Measurements from ENCODE around the gene PRG3. TPM values are rescaled to one million over a fixed set of nuclear protein-coding genes. Genes with fewer than 3 reads are reported as not detected.

Gene PRG3
- total RNA-seq, 2 donors from 2014 or later = not detected

DNA sequence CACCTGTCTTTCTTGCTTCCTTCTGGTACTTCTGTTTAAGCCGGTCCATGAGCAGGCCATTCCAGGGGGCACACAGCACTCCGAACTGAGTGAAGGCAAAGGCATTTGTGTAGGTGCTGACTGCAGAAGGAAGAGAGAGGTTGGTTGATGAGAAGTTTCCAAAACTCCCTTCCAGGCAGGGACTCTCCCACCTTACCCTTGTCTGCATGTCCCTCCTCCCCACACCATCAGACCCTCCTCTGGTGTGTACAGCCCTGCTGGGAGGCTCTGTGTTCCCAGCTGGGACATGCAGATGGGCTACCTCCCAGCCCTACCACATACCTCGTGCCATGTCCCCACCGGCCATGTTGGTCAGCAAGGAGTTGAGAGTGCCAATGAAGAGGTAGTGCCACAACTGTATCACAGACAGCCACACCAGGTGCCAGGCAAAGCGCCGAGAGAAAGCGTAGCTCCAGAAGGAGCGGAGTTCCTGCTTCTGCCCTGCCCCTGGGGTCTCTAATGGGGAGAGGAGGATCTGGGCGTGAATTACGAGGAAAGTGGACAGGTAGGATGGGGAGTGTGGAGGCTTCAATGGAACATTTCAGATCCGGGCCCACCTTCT is 33.8 kb upstream of the PRG3 start:
- H3K4me3 ChIP-seq = no peak overlapping the region
- no peaks in the 10 kb centered on the region for H3K9me3 ChIP-seq
- H3K36me3 ChIP-seq = peaks cover 84% of the 10 kb centered on the region
- TF ChIP-seq, protein P1, sequence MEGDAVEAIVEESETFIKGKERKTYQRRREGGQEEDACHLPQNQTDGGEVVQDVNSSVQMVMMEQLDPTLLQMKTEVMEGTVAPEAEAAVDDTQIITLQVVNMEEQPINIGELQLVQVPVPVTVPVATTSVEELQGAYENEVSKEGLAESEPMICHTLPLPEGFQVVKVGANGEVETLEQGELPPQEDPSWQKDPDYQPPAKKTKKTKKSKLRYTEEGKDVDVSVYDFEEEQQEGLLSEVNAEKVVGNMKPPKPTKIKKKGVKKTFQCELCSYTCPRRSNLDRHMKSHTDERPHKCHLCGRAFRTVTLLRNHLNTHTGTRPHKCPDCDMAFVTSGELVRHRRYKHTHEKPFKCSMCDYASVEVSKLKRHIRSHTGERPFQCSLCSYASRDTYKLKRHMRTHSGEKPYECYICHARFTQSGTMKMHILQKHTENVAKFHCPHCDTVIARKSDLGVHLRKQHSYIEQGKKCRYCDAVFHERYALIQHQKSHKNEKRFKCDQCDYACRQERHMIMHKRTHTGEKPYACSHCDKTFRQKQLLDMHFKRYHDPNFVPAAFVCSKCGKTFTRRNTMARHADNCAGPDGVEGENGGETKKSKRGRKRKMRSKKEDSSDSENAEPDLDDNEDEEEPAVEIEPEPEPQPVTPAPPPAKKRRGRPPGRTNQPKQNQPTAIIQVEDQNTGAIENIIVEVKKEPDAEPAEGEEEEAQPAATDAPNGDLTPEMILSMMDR (IDR thresholded peaks at IDR 0.05) = no peak
- H3K27ac ChIP-seq = no peak overlapping the region
- no peaks in the 10 kb centered on the region for H3K27me3 ChIP-seq
- no peak for DNase-seq (ENCODE audit: low spot score)
- H3K4me1 ChIP-seq = peaks cover 0 to 12% of the 10 kb centered on the region in 2 donors

DNA sequence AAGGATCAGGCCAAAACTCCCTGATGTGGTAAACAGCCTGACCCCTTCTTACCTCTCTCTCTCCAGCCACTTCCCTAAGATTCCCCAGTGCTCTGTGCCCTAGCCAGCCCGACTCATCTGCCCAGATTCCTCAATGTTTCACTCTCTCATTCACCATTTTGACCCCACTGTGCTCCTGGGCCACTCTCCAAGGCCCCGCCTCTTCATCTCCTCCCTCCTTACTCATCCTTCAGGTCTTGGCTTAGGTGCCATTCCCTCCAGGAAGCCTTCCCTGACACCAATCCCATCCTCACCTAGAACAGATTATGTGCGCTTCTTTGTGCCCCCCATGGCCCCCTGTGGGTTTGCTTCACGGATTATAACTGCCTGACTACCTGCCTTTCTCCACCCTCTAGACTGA is 32.7 kb upstream of the PRG3 start:
- H3K27me3 ChIP-seq = no peaks in the 10 kb centered on the region
- H3K4me3 ChIP-seq = no peak overlapping the region
- peaks cover 0 to 12% of the 10 kb centered on the region in 2 donors for H3K4me1 ChIP-seq
- H3K27ac ChIP-seq = no peak overlapping the region
- TF ChIP-seq, protein P1 (IDR thresholded peaks at IDR 0.05) = no peak
- H3K36me3 ChIP-seq = peaks cover 93% of the 10 kb centered on the region
- no peaks in the 10 kb centered on the region for H3K9me3 ChIP-seq
- DNase-seq (ENCODE audit: low spot score) = no peak

DNA sequence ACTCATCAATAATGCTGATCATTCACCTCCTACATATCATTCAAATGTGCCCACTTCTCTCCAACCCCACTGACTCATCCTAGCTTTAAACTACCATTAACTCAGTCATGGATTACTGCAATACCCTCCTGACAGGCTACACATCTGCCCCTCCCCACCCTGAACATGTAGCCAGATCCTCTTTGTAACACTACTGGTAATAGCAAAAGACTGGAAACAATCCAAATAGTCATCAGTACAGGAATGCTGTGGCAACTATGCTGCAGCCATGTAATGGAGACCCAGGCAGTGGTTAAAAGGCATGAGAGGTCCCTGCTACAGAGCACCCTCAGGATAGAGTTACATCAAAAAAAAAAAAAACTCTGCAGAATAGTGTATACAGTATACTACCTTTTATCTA is 29.3 kb upstream of the PRG3 start:
- TF ChIP-seq, protein P1 (IDR thresholded peaks at IDR 0.05) = no peak
- Histone ChIP-seq H3K27me3 (no peaks in the 10 kb centered on the region), H3K4me3 (no peak overlapping the region), H3K27ac (no peak overlapping the region), H3K4me1 (peaks cover 0 to 27% of the 10 kb centered on the region in 2 donors), H3K9me3 (no peaks in the 10 kb centered on the region), H3K36me3 (peaks cover 78% of the 10 kb centered on the region)
- DNase-seq (ENCODE audit: low spot score) = no peak

DNA sequence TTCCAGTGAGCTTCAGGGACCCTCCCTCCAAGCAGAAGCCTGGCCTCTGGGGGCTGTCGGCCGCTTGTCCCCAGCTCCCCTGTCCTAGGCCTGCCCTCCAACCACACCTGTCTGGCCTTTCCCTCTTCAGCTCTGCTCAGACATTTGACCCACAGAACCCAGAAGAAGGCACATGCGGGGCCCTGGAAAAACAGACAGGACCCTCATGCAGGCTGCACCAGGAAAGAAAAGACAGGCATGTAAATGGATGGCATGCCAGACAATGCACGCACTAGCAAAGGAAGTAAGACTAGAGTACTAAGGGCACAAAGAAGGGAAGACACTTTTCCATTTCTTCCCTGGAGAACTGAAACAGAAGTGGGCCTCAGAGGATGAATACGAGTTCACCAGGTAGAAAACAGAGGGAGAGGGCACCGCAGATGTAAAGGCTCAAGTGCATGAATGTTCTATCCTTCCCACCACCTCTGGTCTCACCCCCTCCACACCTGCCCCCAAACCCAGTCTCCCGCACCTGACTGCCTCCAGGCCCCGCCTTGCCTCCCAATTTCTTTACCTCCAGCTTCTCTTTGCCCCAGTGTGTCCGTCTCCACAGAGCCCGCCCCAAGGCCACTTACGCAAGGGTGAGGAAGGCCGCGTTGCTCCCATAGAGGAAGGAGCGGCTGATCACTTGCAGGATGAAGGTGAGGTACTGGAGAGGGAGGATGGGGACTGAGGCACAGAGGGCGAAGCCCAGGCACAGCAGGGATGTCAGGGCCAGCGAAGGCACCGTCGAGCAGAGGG is 28.6 kb upstream of the PRG3 start:
- DNase-seq (ENCODE audit: low spot score) = no peak
- TF ChIP-seq, protein P1 (IDR thresholded peaks at IDR 0.05) = no peak
- no peak overlapping the region for H3K4me3 ChIP-seq
- H3K27ac ChIP-seq = no peak overlapping the region
- H3K27me3 ChIP-seq = no peaks in the 10 kb centered on the region
- peaks cover 0 to 27% of the 10 kb centered on the region in 2 donors for H3K4me1 ChIP-seq
- no peaks in the 10 kb centered on the region for H3K9me3 ChIP-seq
- H3K36me3 ChIP-seq = peaks cover 70% of the 10 kb centered on the region

DNA sequence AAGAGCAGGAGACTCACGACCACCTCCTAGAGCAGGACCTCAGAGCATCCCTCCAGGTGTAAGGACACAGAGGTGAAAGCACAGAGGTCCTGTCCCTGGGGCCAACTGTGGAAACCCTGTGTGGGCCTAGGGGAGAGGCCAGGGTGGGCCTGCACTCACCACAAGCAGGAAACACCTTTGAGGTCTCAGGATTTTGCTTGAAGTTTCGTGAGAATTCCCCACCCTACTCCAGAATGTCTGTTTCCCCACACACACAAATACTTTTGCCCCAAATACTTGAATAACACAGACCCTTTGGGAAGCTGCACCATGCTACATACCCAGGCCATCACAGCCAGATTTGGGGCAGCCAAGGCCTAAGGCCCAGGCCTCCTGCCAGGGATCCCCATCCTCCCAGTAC is 27.8 kb upstream of the PRG3 start:
- TF ChIP-seq, protein P1 (IDR thresholded peaks at IDR 0.05) = no peak
- Histone ChIP-seq H3K9me3 (no peaks in the 10 kb centered on the region), H3K27me3 (no peaks in the 10 kb centered on the region), H3K4me1 (peaks cover 0 to 27% of the 10 kb centered on the region in 2 donors), H3K4me3 (no peak overlapping the region), H3K27ac (no peak overlapping the region), H3K36me3 (peaks cover 63% of the 10 kb centered on the region)
- DNase-seq (ENCODE audit: low spot score) = no peak

Measured in right atrium auricular region (tissue), 2 donors.